ENCODE results near the gene BICRA. TPM values are rescaled to one million over a fixed set of nuclear protein-coding genes. Genes with fewer than 3 reads are reported as not detected.

Gene BICRA
- total and polyA plus RNA-seq, 2 of the 8 experiments (the other 6 are each of a cell fraction or from before 2014, with no cell fraction given) = 1.5 to 29.2 TPM

DNA sequence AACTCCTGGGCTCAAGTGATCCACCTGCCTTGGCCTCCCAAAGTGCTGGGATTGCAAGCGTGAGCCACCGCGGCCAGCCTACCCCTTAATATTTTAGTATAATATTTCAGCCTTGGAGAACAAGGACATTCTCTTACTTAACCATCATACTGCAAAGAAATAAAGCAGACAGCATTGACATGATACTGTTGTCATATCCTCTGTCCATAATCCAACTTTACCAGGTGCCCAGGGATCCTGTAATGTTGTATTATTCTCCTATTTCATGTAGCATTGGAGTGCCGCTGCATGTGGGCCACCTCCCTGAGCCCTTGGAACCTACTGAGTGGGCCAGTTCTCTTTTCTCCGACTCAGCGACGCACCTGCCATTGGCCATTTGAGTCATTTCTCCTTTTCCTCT is 82.8 kb downstream of the BICRA start (continued):
- TF ChIP-seq, protein P1, sequence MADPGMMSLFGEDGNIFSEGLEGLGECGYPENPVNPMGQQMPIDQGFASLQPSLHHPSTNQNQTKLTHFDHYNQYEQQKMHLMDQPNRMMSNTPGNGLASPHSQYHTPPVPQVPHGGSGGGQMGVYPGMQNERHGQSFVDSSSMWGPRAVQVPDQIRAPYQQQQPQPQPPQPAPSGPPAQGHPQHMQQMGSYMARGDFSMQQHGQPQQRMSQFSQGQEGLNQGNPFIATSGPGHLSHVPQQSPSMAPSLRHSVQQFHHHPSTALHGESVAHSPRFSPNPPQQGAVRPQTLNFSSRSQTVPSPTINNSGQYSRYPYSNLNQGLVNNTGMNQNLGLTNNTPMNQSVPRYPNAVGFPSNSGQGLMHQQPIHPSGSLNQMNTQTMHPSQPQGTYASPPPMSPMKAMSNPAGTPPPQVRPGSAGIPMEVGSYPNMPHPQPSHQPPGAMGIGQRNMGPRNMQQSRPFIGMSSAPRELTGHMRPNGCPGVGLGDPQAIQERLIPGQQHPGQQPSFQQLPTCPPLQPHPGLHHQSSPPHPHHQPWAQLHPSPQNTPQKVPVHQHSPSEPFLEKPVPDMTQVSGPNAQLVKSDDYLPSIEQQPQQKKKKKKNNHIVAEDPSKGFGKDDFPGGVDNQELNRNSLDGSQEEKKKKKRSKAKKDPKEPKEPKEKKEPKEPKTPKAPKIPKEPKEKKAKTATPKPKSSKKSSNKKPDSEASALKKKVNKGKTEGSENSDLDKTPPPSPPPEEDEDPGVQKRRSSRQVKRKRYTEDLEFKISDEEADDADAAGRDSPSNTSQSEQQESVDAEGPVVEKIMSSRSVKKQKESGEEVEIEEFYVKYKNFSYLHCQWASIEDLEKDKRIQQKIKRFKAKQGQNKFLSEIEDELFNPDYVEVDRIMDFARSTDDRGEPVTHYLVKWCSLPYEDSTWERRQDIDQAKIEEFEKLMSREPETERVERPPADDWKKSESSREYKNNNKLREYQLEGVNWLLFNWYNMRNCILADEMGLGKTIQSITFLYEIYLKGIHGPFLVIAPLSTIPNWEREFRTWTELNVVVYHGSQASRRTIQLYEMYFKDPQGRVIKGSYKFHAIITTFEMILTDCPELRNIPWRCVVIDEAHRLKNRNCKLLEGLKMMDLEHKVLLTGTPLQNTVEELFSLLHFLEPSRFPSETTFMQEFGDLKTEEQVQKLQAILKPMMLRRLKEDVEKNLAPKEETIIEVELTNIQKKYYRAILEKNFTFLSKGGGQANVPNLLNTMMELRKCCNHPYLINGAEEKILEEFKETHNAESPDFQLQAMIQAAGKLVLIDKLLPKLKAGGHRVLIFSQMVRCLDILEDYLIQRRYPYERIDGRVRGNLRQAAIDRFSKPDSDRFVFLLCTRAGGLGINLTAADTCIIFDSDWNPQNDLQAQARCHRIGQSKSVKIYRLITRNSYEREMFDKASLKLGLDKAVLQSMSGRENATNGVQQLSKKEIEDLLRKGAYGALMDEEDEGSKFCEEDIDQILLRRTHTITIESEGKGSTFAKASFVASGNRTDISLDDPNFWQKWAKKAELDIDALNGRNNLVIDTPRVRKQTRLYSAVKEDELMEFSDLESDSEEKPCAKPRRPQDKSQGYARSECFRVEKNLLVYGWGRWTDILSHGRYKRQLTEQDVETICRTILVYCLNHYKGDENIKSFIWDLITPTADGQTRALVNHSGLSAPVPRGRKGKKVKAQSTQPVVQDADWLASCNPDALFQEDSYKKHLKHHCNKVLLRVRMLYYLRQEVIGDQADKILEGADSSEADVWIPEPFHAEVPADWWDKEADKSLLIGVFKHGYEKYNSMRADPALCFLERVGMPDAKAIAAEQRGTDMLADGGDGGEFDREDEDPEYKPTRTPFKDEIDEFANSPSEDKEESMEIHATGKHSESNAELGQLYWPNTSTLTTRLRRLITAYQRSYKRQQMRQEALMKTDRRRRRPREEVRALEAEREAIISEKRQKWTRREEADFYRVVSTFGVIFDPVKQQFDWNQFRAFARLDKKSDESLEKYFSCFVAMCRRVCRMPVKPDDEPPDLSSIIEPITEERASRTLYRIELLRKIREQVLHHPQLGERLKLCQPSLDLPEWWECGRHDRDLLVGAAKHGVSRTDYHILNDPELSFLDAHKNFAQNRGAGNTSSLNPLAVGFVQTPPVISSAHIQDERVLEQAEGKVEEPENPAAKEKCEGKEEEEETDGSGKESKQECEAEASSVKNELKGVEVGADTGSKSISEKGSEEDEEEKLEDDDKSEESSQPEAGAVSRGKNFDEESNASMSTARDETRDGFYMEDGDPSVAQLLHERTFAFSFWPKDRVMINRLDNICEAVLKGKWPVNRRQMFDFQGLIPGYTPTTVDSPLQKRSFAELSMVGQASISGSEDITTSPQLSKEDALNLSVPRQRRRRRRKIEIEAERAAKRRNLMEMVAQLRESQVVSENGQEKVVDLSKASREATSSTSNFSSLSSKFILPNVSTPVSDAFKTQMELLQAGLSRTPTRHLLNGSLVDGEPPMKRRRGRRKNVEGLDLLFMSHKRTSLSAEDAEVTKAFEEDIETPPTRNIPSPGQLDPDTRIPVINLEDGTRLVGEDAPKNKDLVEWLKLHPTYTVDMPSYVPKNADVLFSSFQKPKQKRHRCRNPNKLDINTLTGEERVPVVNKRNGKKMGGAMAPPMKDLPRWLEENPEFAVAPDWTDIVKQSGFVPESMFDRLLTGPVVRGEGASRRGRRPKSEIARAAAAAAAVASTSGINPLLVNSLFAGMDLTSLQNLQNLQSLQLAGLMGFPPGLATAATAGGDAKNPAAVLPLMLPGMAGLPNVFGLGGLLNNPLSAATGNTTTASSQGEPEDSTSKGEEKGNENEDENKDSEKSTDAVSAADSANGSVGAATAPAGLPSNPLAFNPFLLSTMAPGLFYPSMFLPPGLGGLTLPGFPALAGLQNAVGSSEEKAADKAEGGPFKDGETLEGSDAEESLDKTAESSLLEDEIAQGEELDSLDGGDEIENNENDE (IDR thresholded peaks at IDR 0.05; ENCODE audit: insufficient replicate concordance, low read length) = no peak
- no peak for TF ChIP-seq GTF2F1 (IDR thresholded peaks at IDR 0.05; ENCODE audit: borderline replicate concordance, low read depth, low read length)
- no peak for TF ChIP-seq EP300 (IDR thresholded peaks at IDR 0.05; ENCODE audit: borderline replicate concordance in 1 of 2, low read depth in 2 of 2, low read length in 2 of 2)
- TF ChIP-seq SUZ12 (IDR thresholded peaks at IDR 0.05; ENCODE audit: low read length) = no peak
- TF ChIP-seq BRCA1 (IDR thresholded peaks at IDR 0.05; ENCODE audit: low read depth, low read length) = no peak
- no peak for TF ChIP-seq RFX5 (IDR thresholded peaks at IDR 0.05; ENCODE audit: borderline replicate concordance, low read depth, low read length)
- no peak for TF ChIP-seq SIRT6 (IDR thresholded peaks at IDR 0.05; ENCODE audit: low read length)
- no peak for TF ChIP-seq POU5F1 (IDR thresholded peaks at IDR 0.05; ENCODE audit: low read depth, low read length)
- no peak for TF ChIP-seq SP1 (IDR thresholded peaks at IDR 0.05; ENCODE audit: low read depth, low read length)
- no peak for TF ChIP-seq KDM4A (IDR thresholded peaks at IDR 0.05; ENCODE audit: low read depth, low read length, severe bottlenecking)
- no peak for TF ChIP-seq CHD2 (IDR thresholded peaks at IDR 0.05; ENCODE audit: low read length)
- no peak for TF ChIP-seq TAF7 (optimal IDR thresholded peaks at IDR 0.05; ENCODE audit: borderline replicate concordance, low read depth, low read length)
- no peak for TF ChIP-seq POLR2AphosphoS5 (IDR thresholded peaks at IDR 0.05; ENCODE audit: low read depth, low read length)

All from H1 (cell line).